ENCODE results near the gene GRIN1.

GRCh38 chr9:137096785-137097546, 42.0 kb upstream of the GRIN1 start:
- TF ChIP-seq PBX3 (IDR thresholded peaks at IDR 0.05; ENCODE audit: insufficient replicate concordance, low read depth, low read length) (no peak), CTCF (IDR thresholded peaks at IDR 0.05 in 2 of 3, conservative IDR thresholded peaks at IDR 0.05 in 1 of 3; ENCODE audit: control insufficient read depth in 2 of 3, extremely low read depth in 1 of 3, insufficient read depth in 1 of 3, low read depth in 3 of 3, low read length in 3 of 3) (no peak), USF2 (IDR thresholded peaks at IDR 0.05; ENCODE audit: borderline replicate concordance, low read depth, low read length) (no peak), CEBPZ (IDR thresholded peaks at IDR 0.05; ENCODE audit: low read depth, low read length) (no peak), SIN3A (IDR thresholded peaks at IDR 0.05; ENCODE audit: low read depth, low read length) (no peak), REST (IDR thresholded peaks at IDR 0.05; ENCODE audit: low read depth, low read length) (no peak), JUND (IDR thresholded peaks at IDR 0.05; ENCODE audit: low read depth, low read length) (no peak), CHD2 (IDR thresholded peaks at IDR 0.05; ENCODE audit: borderline replicate concordance, low read depth, low read length) (no peak), ZNF24 (IDR thresholded peaks at IDR 0.05) (no peak), POLR2A (IDR thresholded peaks at IDR 0.05; ENCODE audit: low read depth, low read length) (no peak)
